Measurements from ENCODE around the gene TEPSIN. TPM values are rescaled to one million over a fixed set of nuclear protein-coding genes. Genes with fewer than 3 reads are reported as not detected.

Gene TEPSIN
- total and polyA plus RNA-seq, 4 donors, result 3.2 to 22.9 (median 10.7) TPM

DNA sequence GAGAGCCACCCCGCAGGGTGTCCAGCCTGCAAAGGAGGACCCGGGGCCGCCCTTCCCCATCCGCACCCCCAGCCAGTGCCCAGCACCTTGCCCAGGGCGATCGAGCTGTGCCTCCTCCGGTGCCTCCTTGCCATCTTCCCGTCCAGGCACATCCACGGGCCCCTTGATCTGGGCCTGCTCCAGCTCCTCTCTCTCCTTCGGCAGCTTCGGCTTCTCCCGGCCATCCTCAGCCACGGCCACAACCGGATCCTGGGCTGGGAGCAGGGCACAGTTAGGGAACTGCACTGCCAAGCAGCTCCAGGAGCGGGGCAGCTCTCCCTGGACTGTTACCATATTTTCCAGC is 14.1 kb upstream of the TEPSIN start:
- Histone ChIP-seq H3K9me3 (ENCODE audit: control insufficient read depth in 4 of 4, low read length in 3 of 4) (no peaks in the 10 kb centered on the region), H3K4me3 (ENCODE audit: low read depth in 1 of 3, low read length in 3 of 3) (no peak overlapping the region), H3K36me3 (ENCODE audit: control insufficient read depth in 4 of 4, insufficient read depth in 3 of 4, low read depth in 1 of 4, low read length in 3 of 4) (peaks cover 0 to 36% (median 17%) of the 10 kb centered on the region in 4 donors), H3K4me1 (ENCODE audit: control insufficient read depth in 4 of 4, insufficient read depth in 4 of 4, low read length in 3 of 4) (peaks cover 0 to 4% (median 0%) of the 10 kb centered on the region in 4 donors), H3K27ac (ENCODE audit: low read depth in 1 of 2, low read length in 2 of 2) (no peak overlapping the region), H3K9ac (ENCODE audit: low read depth in 1 of 2, low read length in 2 of 2) (no peak overlapping the region), H3K27me3 (ENCODE audit: control insufficient read depth in 4 of 4, insufficient read depth in 4 of 4, low read length in 3 of 4) (no peaks in the 10 kb centered on the region)
- TF ChIP-seq HNF4G (IDR thresholded peaks at IDR 0.05), result no peak
- TF ChIP-seq NR2F2 (IDR thresholded peaks at IDR 0.05), result no peak
- TF ChIP-seq, protein P1, sequence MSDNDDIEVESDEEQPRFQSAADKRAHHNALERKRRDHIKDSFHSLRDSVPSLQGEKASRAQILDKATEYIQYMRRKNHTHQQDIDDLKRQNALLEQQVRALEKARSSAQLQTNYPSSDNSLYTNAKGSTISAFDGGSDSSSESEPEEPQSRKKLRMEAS (IDR thresholded peaks at IDR 0.05), result no peak
- TF ChIP-seq, protein P2, sequence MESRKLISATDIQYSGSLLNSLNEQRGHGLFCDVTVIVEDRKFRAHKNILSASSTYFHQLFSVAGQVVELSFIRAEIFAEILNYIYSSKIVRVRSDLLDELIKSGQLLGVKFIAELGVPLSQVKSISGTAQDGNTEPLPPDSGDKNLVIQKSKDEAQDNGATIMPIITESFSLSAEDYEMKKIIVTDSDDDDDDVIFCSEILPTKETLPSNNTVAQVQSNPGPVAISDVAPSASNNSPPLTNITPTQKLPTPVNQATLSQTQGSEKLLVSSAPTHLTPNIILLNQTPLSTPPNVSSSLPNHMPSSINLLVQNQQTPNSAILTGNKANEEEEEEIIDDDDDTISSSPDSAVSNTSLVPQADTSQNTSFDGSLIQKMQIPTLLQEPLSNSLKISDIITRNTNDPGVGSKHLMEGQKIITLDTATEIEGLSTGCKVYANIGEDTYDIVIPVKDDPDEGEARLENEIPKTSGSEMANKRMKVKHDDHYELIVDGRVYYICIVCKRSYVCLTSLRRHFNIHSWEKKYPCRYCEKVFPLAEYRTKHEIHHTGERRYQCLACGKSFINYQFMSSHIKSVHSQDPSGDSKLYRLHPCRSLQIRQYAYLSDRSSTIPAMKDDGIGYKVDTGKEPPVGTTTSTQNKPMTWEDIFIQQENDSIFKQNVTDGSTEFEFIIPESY (IDR thresholded peaks at IDR 0.05), result no peak
- TF ChIP-seq RXRA (IDR thresholded peaks at IDR 0.05), result no peak
- TF ChIP-seq, protein P3, sequence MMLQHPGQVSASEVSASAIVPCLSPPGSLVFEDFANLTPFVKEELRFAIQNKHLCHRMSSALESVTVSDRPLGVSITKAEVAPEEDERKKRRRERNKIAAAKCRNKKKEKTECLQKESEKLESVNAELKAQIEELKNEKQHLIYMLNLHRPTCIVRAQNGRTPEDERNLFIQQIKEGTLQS (IDR thresholded peaks at IDR 0.05), result no peak
- TF ChIP-seq HNF4A (conservative IDR thresholded peaks at IDR 0.05), result no peak
- TF ChIP-seq YY1 (IDR thresholded peaks at IDR 0.05), result no peak
- no peak for TF ChIP-seq FOXA1 (IDR thresholded peaks at IDR 0.05)
- TF ChIP-seq TAF1 (conservative IDR thresholded peaks at IDR 0.05), result no peak
- TF ChIP-seq EGR1 (IDR thresholded peaks at IDR 0.05; ENCODE audit: low read depth in 2 of 2), result no peak
- DNase-seq (ENCODE audit: low spot score), result no peak
- 67% methylated on average over 15 of the region's 15 CpGs for WGBS

DNA sequence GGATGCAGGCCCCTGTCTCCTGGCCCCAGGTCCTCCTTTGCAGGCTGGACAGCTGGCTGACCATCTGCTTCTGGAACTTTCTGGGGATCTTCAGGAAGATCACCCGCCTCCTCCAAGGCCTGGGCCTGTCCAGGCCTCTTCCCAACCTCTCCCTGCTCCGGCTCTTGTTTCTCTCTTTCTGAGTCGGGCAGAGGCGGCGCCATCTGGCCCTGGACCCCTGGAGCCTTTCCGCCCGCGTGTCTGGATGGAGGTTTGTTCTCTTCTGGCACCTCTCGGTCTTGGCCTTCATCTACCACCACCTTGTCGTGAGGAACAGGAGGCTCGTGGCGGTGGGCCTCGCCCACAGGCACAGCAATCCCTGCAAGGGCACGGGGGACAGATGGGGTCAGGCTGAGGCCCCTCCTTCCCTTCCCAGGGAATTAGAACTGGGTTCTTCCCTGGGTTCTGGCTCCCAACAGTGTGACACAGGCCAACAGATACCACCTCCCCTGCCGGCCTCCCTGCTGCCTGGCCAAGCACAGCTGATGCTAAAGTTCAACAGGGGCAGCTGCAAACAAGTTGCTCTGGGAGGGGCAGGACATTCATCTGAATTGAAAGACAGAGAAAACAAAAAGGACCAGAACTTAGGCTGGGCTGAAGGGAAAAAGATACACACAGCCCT is 13.6 kb upstream of the TEPSIN start:
- no peak for DNase-seq (ENCODE audit: low spot score)
- no peaks in the 10 kb centered on the region for H3K9me3 ChIP-seq (ENCODE audit: control insufficient read depth in 4 of 4, low read length in 3 of 4)
- H3K27me3 ChIP-seq (ENCODE audit: control insufficient read depth in 4 of 4, insufficient read depth in 4 of 4, low read length in 3 of 4), result no peaks in the 10 kb centered on the region
- peaks cover 0 to 31% (median 17%) of the 10 kb centered on the region in 4 donors for H3K36me3 ChIP-seq (ENCODE audit: control insufficient read depth in 4 of 4, insufficient read depth in 3 of 4, low read depth in 1 of 4, low read length in 3 of 4)
- TF ChIP-seq, protein P3 (IDR thresholded peaks at IDR 0.05), result no peak
- TF ChIP-seq RAD21 (IDR thresholded peaks at IDR 0.05) (no peak), RXRA (IDR thresholded peaks at IDR 0.05) (no peak), NR2F2 (IDR thresholded peaks at IDR 0.05) (no peak)
- TF ChIP-seq, protein P1 (IDR thresholded peaks at IDR 0.05), result no peak
- H3K9ac ChIP-seq (ENCODE audit: low read depth in 1 of 2, low read length in 2 of 2), result no peak overlapping the region
- no peak overlapping the region for H3K4me3 ChIP-seq (ENCODE audit: low read depth in 1 of 3, low read length in 3 of 3)
- H3K4me1 ChIP-seq (ENCODE audit: control insufficient read depth in 4 of 4, insufficient read depth in 4 of 4, low read length in 3 of 4), result peaks cover 0 to 4% (median 0%) of the 10 kb centered on the region in 4 donors
- H3K27ac ChIP-seq (ENCODE audit: low read depth in 1 of 2, low read length in 2 of 2), result no peak overlapping the region
- WGBS, result 84% methylated on average over 15 of the region's 15 CpGs

DNA sequence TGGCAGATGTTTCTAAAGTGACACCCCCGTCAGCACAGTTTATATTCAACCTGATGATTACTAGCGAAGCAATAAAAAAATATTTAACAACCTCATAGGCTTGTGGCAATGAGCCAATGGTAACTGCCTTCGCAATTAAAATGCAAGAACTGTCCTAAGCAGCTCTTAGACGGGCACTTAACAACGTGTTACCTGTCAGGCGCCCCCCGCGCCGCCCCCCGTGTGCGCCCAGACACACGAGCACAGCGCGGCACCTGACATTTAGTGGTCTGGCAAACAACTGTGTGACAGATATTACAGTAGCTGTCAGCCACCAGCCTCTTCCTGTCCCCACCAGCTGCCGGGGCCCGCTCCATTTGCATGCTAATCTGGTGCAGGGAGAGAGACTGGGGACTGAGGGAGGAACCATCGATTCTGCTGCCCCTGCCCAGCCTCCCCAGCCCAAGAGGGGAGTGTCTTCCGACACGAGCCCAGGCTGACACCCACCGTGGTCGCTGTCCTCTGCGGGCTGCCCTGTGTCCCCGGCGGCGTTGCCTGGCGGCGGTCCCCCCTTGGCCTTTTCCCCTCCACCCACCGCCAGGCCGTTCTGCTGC is 12.9 kb upstream of the TEPSIN start:
- no peak overlapping the region for H3K27ac ChIP-seq (ENCODE audit: low read depth in 1 of 2, low read length in 2 of 2)
- H3K9ac ChIP-seq (ENCODE audit: low read depth in 1 of 2, low read length in 2 of 2), result no peak overlapping the region
- H3K9me3 ChIP-seq (ENCODE audit: control insufficient read depth in 4 of 4, low read length in 3 of 4), result no peaks in the 10 kb centered on the region
- peaks cover 0 to 4% (median 0%) of the 10 kb centered on the region in 4 donors for H3K4me1 ChIP-seq (ENCODE audit: control insufficient read depth in 4 of 4, insufficient read depth in 4 of 4, low read length in 3 of 4)
- TF ChIP-seq HNF4A (conservative IDR thresholded peaks at IDR 0.05), result no peak
- TF ChIP-seq, protein P1 (IDR thresholded peaks at IDR 0.05), result no peak
- no peak for TF ChIP-seq RXRA (IDR thresholded peaks at IDR 0.05)
- no peak for TF ChIP-seq FOXA2 (IDR thresholded peaks at IDR 0.05)
- no peak for TF ChIP-seq FOXA1 (IDR thresholded peaks at IDR 0.05)
- no peak for TF ChIP-seq RAD21 (IDR thresholded peaks at IDR 0.05)
- no peak for TF ChIP-seq GABPA (IDR thresholded peaks at IDR 0.05 in 1 of 2, conservative IDR thresholded peaks at IDR 0.05 in 1 of 2)
- H3K4me3 ChIP-seq (ENCODE audit: low read depth in 1 of 3, low read length in 3 of 3), result no peak overlapping the region
- no peaks in the 10 kb centered on the region for H3K27me3 ChIP-seq (ENCODE audit: control insufficient read depth in 4 of 4, insufficient read depth in 4 of 4, low read length in 3 of 4)
- no peak for DNase-seq (ENCODE audit: low spot score)
- 84% methylated on average over 29 of the region's 29 CpGs for WGBS
- H3K36me3 ChIP-seq (ENCODE audit: control insufficient read depth in 4 of 4, insufficient read depth in 3 of 4, low read depth in 1 of 4, low read length in 3 of 4), result peaks cover 0 to 29% (median 19%) of the 10 kb centered on the region in 4 donors
